Naive thymus-derived CD4-positive, alpha-beta T cell (primary cell): Measurements from ENCODE around the gene MBD3L2B. TPM values are rescaled to one million over a fixed set of nuclear protein-coding genes. Genes with fewer than 3 reads are reported as not detected.

Source experiments
- polyA plus RNA-seq, 2 donors: library from polyadenylated mRNA; unstranded; fragments of 300-500 nt; fragmentation: Illumina TruSeq; gene quantifications; one replicate each; pipeline ENCODE4 v1.2.3, GENCODE V29; 2021
- total RNA-seq, 6 experiments: library from RNA in 5 of 6; stranded (reverse) in 5 of 6; gene quantifications; 1 replicate in 5 of 6; 2 replicates in 1 of 6; pipeline ENCODE4 v1.2.3 and lab custom pipeline; 2021 to 2026

The MBD3L2B gene
- total and polyA plus RNA-seq, 7 experiments from 2014 or later: not detected

Other genes starting within 250 kb of the MBD3L2B start
- gene VAV1, start 248.7 kb downstream of the MBD3L2B start, total RNA-seq: 100 to 1,000 TPM in 3 of 5 experiments, 10 to 100 TPM in 2; 90.5 to 132 (median 115) TPM
- gene VAV1, start 248.7 kb downstream of the MBD3L2B start, polyA plus RNA-seq: 10 to 100 TPM; 26.2 to 41.4 TPM
- gene ADGRE1, start 133.9 kb downstream of the MBD3L2B start, total RNA-seq: 10 to 100 TPM in 2 of 5 experiments, 1 to 10 TPM in 3; 7.1 to 31.7 (median 9.1) TPM
- 10 to 100 TPM in 1 of 2 donors, 1 to 10 TPM in 1; 4.2 to 14.3 TPM for gene ADGRE1, start 133.9 kb downstream of the MBD3L2B start, polyA plus RNA-seq
- gene MBD3L5, start 9.1 kb upstream of the MBD3L2B start, total RNA-seq: not detected
- gene MBD3L5, start 9.1 kb upstream of the MBD3L2B start, polyA plus RNA-seq: not detected
- not detected for gene MBD3L4, start 18.7 kb upstream of the MBD3L2B start, total RNA-seq
- gene MBD3L4, start 18.7 kb upstream of the MBD3L2B start, polyA plus RNA-seq: not detected
- not detected for gene MBD3L2, start 27.9 kb upstream of the MBD3L2B start, total RNA-seq
- not detected for gene MBD3L2, start 27.9 kb upstream of the MBD3L2B start, polyA plus RNA-seq
- gene MBD3L3, start 37.2 kb upstream of the MBD3L2B start, total RNA-seq: not detected
- gene MBD3L3, start 37.2 kb upstream of the MBD3L2B start, polyA plus RNA-seq: not detected
- gene ZNF557, start 48.3 kb upstream of the MBD3L2B start, total RNA-seq: 10 to 100 TPM; 11.7 to 36.2 (median 20.0) TPM
- 10 to 100 TPM in 1 of 2 donors, 1 to 10 TPM in 1; 5.4 to 14.0 TPM for gene ZNF557, start 48.3 kb upstream of the MBD3L2B start, polyA plus RNA-seq